ENCODE measurements around the gene RAB1A. TPM values are rescaled to one million over a fixed set of nuclear protein-coding genes. Genes with fewer than 3 reads are reported as not detected.

Gene RAB1A
- total and polyA plus RNA-seq, 9 of the 15 experiments (the other 6 are each of a cell fraction or from before 2014, with no cell fraction given) = 43.8 to 163 (median 67.7) TPM

DNA sequence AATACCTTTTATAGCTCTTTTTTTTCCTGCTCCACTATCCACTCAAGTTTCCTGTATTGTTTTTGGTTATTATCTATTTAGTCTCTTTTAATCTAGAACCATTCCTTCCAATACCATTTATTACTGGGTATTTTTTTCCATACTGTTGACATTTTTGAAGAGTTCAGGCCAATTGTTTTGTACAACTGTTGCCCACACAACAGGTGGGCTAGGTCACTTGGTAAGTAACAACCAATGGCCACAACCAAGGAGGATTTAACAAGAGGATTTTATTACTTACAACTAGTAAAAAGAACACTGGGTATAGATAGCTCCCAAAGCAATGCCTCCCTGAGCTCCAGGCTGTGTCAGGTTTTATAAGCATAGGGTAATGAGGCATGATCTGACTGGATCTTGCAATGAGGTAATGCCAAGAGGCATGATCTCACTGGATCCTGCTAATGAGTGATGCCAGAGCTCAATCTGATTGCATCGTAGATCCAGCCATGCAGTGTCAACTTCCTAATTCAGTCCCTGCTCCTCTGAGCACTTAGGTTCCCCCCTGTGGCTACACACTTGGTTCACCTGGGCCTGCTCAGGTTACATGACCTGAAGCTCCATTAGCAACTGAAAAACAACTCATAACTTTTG lies 80.8 kb downstream of the RAB1A start:
- CTCF ChIA-PET (ENCODE audit: low intra/inter-chr PET ratio) = no interaction called here
- Histone ChIP-seq H3K79me2 (ENCODE audit: control insufficient read depth, insufficient read depth, low read length) (no peaks in the 10 kb centered on the region), H3K36me3 (ENCODE audit: control insufficient read depth, insufficient read depth, low read length) (no peaks in the 10 kb centered on the region; the same call in 2 of the 3 replicates), H3K9me3 (replicated peaks; ENCODE audit: control insufficient read depth, insufficient read depth, low read depth, low read length) (peaks cover 10% of the 10 kb centered on the region), H3K4me3 (no peak overlapping the region), H3K27ac (ENCODE audit: extremely low read depth, low read depth, low read length) (no peak overlapping the region), H4K20me1 (replicated peaks; ENCODE audit: control insufficient read depth, insufficient read depth, low read length) (no peaks in the 10 kb centered on the region), H3K9ac (ENCODE audit: insufficient read depth in 1 of 2, low read depth in 2 of 2, low read length in 2 of 2) (no peak overlapping the region), H3K4me2 (ENCODE audit: insufficient read depth, low read length) (no peak overlapping the region), H3K4me1 (replicated peaks in 1 of 2; ENCODE audit: control insufficient read depth in 2 of 2, insufficient read depth in 2 of 2, low read length in 2 of 2) (no peaks in the 10 kb centered on the region), H3K9me1 (ENCODE audit: control insufficient read depth, insufficient read depth, low read length) (no peaks in the 10 kb centered on the region), H3K27me3 (ENCODE audit: control insufficient read depth in 2 of 2, insufficient read depth in 2 of 2, low read length in 2 of 2) (no peaks in the 10 kb centered on the region), H2AFZ (ENCODE audit: low read depth, low read length) (no peak overlapping the region)
- FAIRE-seq (no peak), DNase-seq (ENCODE audit: extremely low read depth in 1 of 4, low spot score in 3 of 4) (no peak), ATAC-seq (peak; percentile 56; the same call in 2 of the 3 replicates)
- POLR2A ChIA-PET = interaction anchor here (0.7 kb wide), 1 partner anchor 575 kb away, joined by 3 read pairs; no protein-coding TSS in a partner anchor
- intact Hi-C loops (cut with micrococcal nuclease) (no loop called here), in situ Hi-C loops (cut with MboI) (no loop called here)
- no TSS peak for BruUV-seq (replicated peaks)
- WGBS (ENCODE audit: insufficient coverage, low coverage, missing lambda C conversion rate) = 40% methylated on average over 1 of the region's 1 CpG
- TF ChIP-seq ATF3 (IDR thresholded peaks at IDR 0.05) = peak; percentile 42; the same call in 1 of the 2 replicates
- no peak for TF ChIP-seq ATF3 (CRISPR knock-in tag; conservative IDR thresholded peaks at IDR 0.05)
- TF ChIP-seq WHSC1 (IDR thresholded peaks at IDR 0.05; ENCODE audit: low read length) = no peak
- TF ChIP-seq PTBP1 (IDR thresholded peaks at IDR 0.05; ENCODE audit: low read depth, low read length) = no peak
- TF ChIP-seq ZNF707 (CRISPR knock-in tag; conservative IDR thresholded peaks at IDR 0.05) = no peak
- TF ChIP-seq, protein P1, sequence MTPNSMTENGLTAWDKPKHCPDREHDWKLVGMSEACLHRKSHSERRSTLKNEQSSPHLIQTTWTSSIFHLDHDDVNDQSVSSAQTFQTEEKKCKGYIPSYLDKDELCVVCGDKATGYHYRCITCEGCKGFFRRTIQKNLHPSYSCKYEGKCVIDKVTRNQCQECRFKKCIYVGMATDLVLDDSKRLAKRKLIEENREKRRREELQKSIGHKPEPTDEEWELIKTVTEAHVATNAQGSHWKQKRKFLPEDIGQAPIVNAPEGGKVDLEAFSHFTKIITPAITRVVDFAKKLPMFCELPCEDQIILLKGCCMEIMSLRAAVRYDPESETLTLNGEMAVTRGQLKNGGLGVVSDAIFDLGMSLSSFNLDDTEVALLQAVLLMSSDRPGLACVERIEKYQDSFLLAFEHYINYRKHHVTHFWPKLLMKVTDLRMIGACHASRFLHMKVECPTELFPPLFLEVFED (CRISPR knock-in tag; conservative IDR thresholded peaks at IDR 0.05) = no peak
- no peak for TF ChIP-seq ELF1 (tag; IDR thresholded peaks at IDR 0.05)
- TF ChIP-seq ZC3H8 (IDR thresholded peaks at IDR 0.05) = no peak
- TF ChIP-seq ZNF143 (CRISPR knock-in tag; IDR thresholded peaks at IDR 0.05) = no peak
- TF ChIP-seq, protein P2, sequence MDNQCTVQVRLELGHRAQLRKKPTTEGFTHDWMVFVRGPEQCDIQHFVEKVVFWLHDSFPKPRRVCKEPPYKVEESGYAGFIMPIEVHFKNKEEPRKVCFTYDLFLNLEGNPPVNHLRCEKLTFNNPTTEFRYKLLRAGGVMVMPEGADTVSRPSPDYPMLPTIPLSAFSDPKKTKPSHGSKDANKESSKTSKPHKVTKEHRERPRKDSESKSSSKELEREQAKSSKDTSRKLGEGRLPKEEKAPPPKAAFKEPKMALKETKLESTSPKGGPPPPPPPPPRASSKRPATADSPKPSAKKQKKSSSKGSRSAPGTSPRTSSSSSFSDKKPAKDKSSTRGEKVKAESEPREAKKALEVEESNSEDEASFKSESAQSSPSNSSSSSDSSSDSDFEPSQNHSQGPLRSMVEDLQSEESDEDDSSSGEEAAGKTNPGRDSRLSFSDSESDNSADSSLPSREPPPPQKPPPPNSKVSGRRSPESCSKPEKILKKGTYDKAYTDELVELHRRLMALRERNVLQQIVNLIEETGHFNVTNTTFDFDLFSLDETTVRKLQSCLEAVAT (IDR thresholded peaks at IDR 0.05) = no peak
- no peak for TF ChIP-seq COPS2 (conservative IDR thresholded peaks at IDR 0.05)
- TF ChIP-seq MYC (IDR thresholded peaks at IDR 0.05; ENCODE audit: low read depth, low read length) = 0 out of 2 replicates have a peak, but pooled peaks have one; percentile 15
- no peak for TF ChIP-seq MYC (CRISPR knock-in tag; IDR thresholded peaks at IDR 0.05; ENCODE audit: borderline replicate concordance, low read depth)
- no peak for TF ChIP-seq ZBTB43 (CRISPR knock-in tag; IDR thresholded peaks at IDR 0.05)
- no peak for TF ChIP-seq CREB1 (IDR thresholded peaks at IDR 0.05)
- TF ChIP-seq CREB1 (CRISPR knock-in tag; IDR thresholded peaks at IDR 0.05) = peak; percentile 39; the same call in 1 of the 2 replicates
- TF ChIP-seq NONO (IDR thresholded peaks at IDR 0.05; ENCODE audit: low read depth in 2 of 2, low read length in 1 of 2) = no peak
- TF ChIP-seq SREBF2 (CRISPR knock-in tag; IDR thresholded peaks at IDR 0.05) = no peak
- no peak for TF ChIP-seq LEF1 (IDR thresholded peaks at IDR 0.05)

Data from K562 (cell line).